Smooth muscle cell (in vitro differentiated cells): ENCODE measurements around the gene CNFN. TPM values are rescaled to one million over a fixed set of nuclear protein-coding genes. Genes with fewer than 3 reads are reported as not detected.

Experiments
- DNase-seq: peaks from one replicate; lab custom pipeline; 2025; ENCODE audit not compliant: unreplicated experiment; lab: John Stamatoyannopoulos, UW
- H2AFZ ChIP-seq: fragments of 200-600 bp; sonication (generic); 2 replicates; pipeline ENCODE4 v1.6.0; 2016; ENCODE audit warnings: antibody characterized with exemption, low read depth, mild to moderate bottlenecking
- H3F3A ChIP-seq: fragments of 200-600 bp; sonication (generic); 2 replicates; pipeline ENCODE4 v1.6.0; 2017; ENCODE audit warnings: antibody characterized with exemption, low read depth
- H3K27ac ChIP-seq: fragments of 200-600 bp; sonication (generic); 2 replicates; pipeline ENCODE4 v1.5.1; 2016; ENCODE audit warnings: low read depth, mild to moderate bottlenecking
- H3K27me3 ChIP-seq: fragments of 200-600 bp; sonication (generic); 2 replicates; pipeline ENCODE4 v1.6.1; 2016; ENCODE audit warnings: low read depth, mild to moderate bottlenecking
- H3K36me3 ChIP-seq: fragments of 200-600 bp; sonication (generic); 2 replicates; pipeline ENCODE4 v1.5.1; 2016; ENCODE audit warnings: low read depth
- H3K4me1 ChIP-seq: fragments of 200-600 bp; sonication (generic); 2 replicates; pipeline ENCODE4 v1.5.1; 2016; ENCODE audit warnings: low read depth
- H3K4me2 ChIP-seq: fragments of 200-600 bp; sonication (generic); 2 replicates; pipeline ENCODE4 v1.6.0; 2016; ENCODE audit warnings: mild to moderate bottlenecking
- H3K4me3 ChIP-seq: fragments of 200-600 bp; sonication (generic); 2 replicates; pipeline ENCODE4 v1.5.1; 2016; ENCODE audit warnings: mild to moderate bottlenecking
- H3K79me2 ChIP-seq: fragments of 200-600 bp; sonication (generic); 2 replicates; pipeline ENCODE4 v1.6.0; 2016; ENCODE audit warnings: low read depth, mild to moderate bottlenecking
- H3K9ac ChIP-seq: fragments of 200-600 bp; sonication (generic); 2 replicates; pipeline ENCODE4 v1.6.0; 2016; ENCODE audit warnings: low read depth
- H3K9me3 ChIP-seq: fragments of 200-600 bp; sonication (generic); replicated peaks from 2 replicates; pipeline ENCODE4 v1.5.1; 2016; ENCODE audit warnings: low read depth
- H4K20me1 ChIP-seq: fragments of 200-600 bp; sonication (generic); 2 replicates; pipeline ENCODE4 v1.6.0; 2016; ENCODE audit warnings: low read depth
- CTCF ChIP-seq: fragments of 200-600 bp; sonication (generic); IDR thresholded peaks from 2 replicates; pipeline ENCODE4 v1.5.1; 2017; ENCODE audit warnings: borderline replicate concordance, mild to moderate bottlenecking, antibody characterized with exemption; ENCODE audit not compliant: insufficient read depth, poor library complexity, severe bottlenecking
- WGBS: methylation state at CpG from one replicate; pipeline ENCODE4 v1.1.7; 2016; ENCODE audit warnings: low lambda C conversion rate; 5-methylcytosine and 5-hydroxymethylcytosine counted together
- polyA plus RNA-seq: library from polyadenylated mRNA; unstranded; fragments of >200 nt; fragmentation: Nextera tagmentation; extraction: Ambion mirVana; gene quantifications from 2 replicates; pipeline ENCODE4 v1.2.1, GENCODE V29; 2016
- total RNA-seq: library from RNA; depleted of rRNA; stranded (reverse); fragments of >200 nt; gene quantifications from 2 replicates; pipeline ENCODE4 v1.2.3, GENCODE V29; 2014

Gene CNFN
- total and polyA plus RNA-seq, 2 experiments from 2014 or later: 24.1 to 44.9 TPM

GRCh38 chr19:42386974-42387707 is 3.0 kb downstream of the CNFN start:
- Histone ChIP-seq H3K4me1 (no peaks in the 10 kb centered on the region), H4K20me1 (no peaks in the 10 kb centered on the region), H3K4me3 (peak overlapping the region; percentile 49), H3K79me2 (no peaks in the 10 kb centered on the region), H3K9ac (peak overlapping the region; percentile 1), H3F3A (no peaks in the 10 kb centered on the region), H2AFZ (peak overlapping the region; percentile 56), H3K9me3 (no peaks in the 10 kb centered on the region), H3K4me2 (peak overlapping the region; percentile 80), H3K27me3 (peaks cover 31% of the 10 kb centered on the region), H3K27ac (no peak overlapping the region), H3K36me3 (no peaks in the 10 kb centered on the region)
- TF ChIP-seq CTCF: peak; percentile 38
- peak; percentile 11 for DNase-seq
- 4% methylated on average over 37 of the region's 48 CpGs for WGBS

GRCh38 chr19:42380155-42380554 is 9.9 kb downstream of the CNFN start:
- no peaks in the 10 kb centered on the region for H4K20me1 ChIP-seq
- DNase-seq: no peak
- H3K79me2 ChIP-seq: no peaks in the 10 kb centered on the region
- H2AFZ ChIP-seq: no peak overlapping the region
- H3K27me3 ChIP-seq: no peaks in the 10 kb centered on the region
- H3K9ac ChIP-seq: no peak overlapping the region
- H3K4me2 ChIP-seq: no peak overlapping the region
- H3K4me1 ChIP-seq: no peaks in the 10 kb centered on the region
- H3K36me3 ChIP-seq: no peaks in the 10 kb centered on the region
- no peaks in the 10 kb centered on the region for H3F3A ChIP-seq
- no peaks in the 10 kb centered on the region for H3K9me3 ChIP-seq
- no peak for TF ChIP-seq CTCF
- no peak overlapping the region for H3K27ac ChIP-seq
- H3K4me3 ChIP-seq: no peak overlapping the region
- 89% methylated on average over 6 of the region's 6 CpGs for WGBS

GRCh38 chr19:42378225-42379215 is 11.6 kb downstream of the CNFN start:
- TF ChIP-seq CTCF: no peak
- H3K4me3 ChIP-seq: no peak overlapping the region
- no peaks in the 10 kb centered on the region for H4K20me1 ChIP-seq
- no peak overlapping the region for H2AFZ ChIP-seq
- no peaks in the 10 kb centered on the region for H3F3A ChIP-seq
- no peak overlapping the region for H3K4me2 ChIP-seq
- no peak overlapping the region for H3K27ac ChIP-seq
- no peak overlapping the region for H3K9ac ChIP-seq
- WGBS: 81% methylated on average over 17 of the region's 17 CpGs
- no peaks in the 10 kb centered on the region for H3K79me2 ChIP-seq
- no peaks in the 10 kb centered on the region for H3K36me3 ChIP-seq
- H3K4me1 ChIP-seq: no peaks in the 10 kb centered on the region
- H3K9me3 ChIP-seq: no peaks in the 10 kb centered on the region
- DNase-seq: no peak
- H3K27me3 ChIP-seq: no peaks in the 10 kb centered on the region
